Testis (tissue), 2 donors: ENCODE data around the gene SERGEF.

Experiments
- CTCF ChIP-seq, 3 experiments: fragments of 450-650 bp in 2 of 3; fragments of 200-600 bp in 1 of 3; sonication (generic) in 1 of 3; IDR thresholded peaks; one replicate each; pipeline ENCODE4 v1.5.1; 2016 to 2019; ENCODE audit warnings: antibody characterized with exemption in 3 of 3, mild to moderate bottlenecking in 2 of 3, moderate library complexity in 1 of 3
- POLR2A ChIP-seq: fragments of 450-650 bp; IDR thresholded peaks from one replicate; pipeline ENCODE4 v1.6.1; 2017; ENCODE audit warnings: antibody characterized with exemption, mild to moderate bottlenecking, moderate library complexity

- TF ChIP-seq CTCF (IDR thresholded peaks at IDR 0.05) (no peak), POLR2A (no peak)
These were observed 83.7 kb downstream of the SERGEF start for GRCh38 chr11:17929171-17929570.
